ENCODE data around the gene TAB2.

- TF ChIP-seq CTCF (IDR thresholded peaks at IDR 0.05 in 4 of 5, conservative IDR thresholded peaks at IDR 0.05 in 1 of 5) (no peak), POLR2A (IDR thresholded peaks at IDR 0.05) (no peak)
Measured at GRCh38 chr6:149435919-149436586, 118.5 kb downstream of the TAB2 start.
